Measurements from ENCODE around the gene ADAMTS14. TPM values are rescaled to one million over a fixed set of nuclear protein-coding genes. Genes with fewer than 3 reads are reported as not detected.

ADAMTS14 gene
- total RNA-seq, 1 experiment from 2014 or later: 1.6 TPM

GRCh38 chr10:70657041-70657440 lies 15.3 kb upstream of the ADAMTS14 start:
- Histone ChIP-seq H2AK5ac (ENCODE audit: insufficient read length, low read length) (no peak overlapping the region), H3K27me3 (ENCODE audit: insufficient read depth, low read length) (peaks cover 1% of the 10 kb centered on the region; the same call in 1 of the 2 replicates), H3K27ac (ENCODE audit: insufficient read length, low read depth, low read length) (no peak overlapping the region), H4K91ac (ENCODE audit: insufficient read length, low read depth, low read length) (no peak overlapping the region), H3K56ac (ENCODE audit: insufficient read length, low read depth, low read length) (no peak overlapping the region), H3K4me2 (ENCODE audit: insufficient read depth, insufficient read length, low read length) (no peak overlapping the region), H3K79me2 (ENCODE audit: insufficient read depth, low read length) (no peaks in the 10 kb centered on the region), H3K23me2 (ENCODE audit: insufficient read length, low read depth, low read length, poor library complexity, severe bottlenecking) (no peaks in the 10 kb centered on the region), H4K20me1 (ENCODE audit: control insufficient read depth, insufficient read depth, insufficient read length) (no peaks in the 10 kb centered on the region), H4K5ac (ENCODE audit: insufficient read length, low read depth, low read length) (no peak overlapping the region), H3T11ph (ENCODE audit: low read length) (no peak overlapping the region), H4K8ac (replicated peaks; ENCODE audit: insufficient read length, low read depth, low read length) (no peak overlapping the region), H3K4me1 (ENCODE audit: insufficient read depth, low read length) (no peaks in the 10 kb centered on the region), H2BK120ac (ENCODE audit: low read depth, low read length, poor library complexity, severe bottlenecking) (no peak overlapping the region), H3K9me3 (ENCODE audit: control insufficient read depth, low read depth, low read length) (peaks cover 12% of the 10 kb centered on the region), H3K9ac (ENCODE audit: extremely low read depth, insufficient read length, low read length) (no peak overlapping the region), H2BK20ac (ENCODE audit: low read depth, low read length, poor library complexity, severe bottlenecking) (no peak overlapping the region), H3K23ac (ENCODE audit: insufficient read length, low read depth, low read length) (no peak overlapping the region), H3K18ac (ENCODE audit: insufficient read length, low read depth, low read length) (no peak overlapping the region), H2BK15ac (ENCODE audit: low read depth, low read length) (no peak overlapping the region), H2BK12ac (ENCODE audit: insufficient read length, low read depth, low read length) (no peak overlapping the region), H3K79me1 (ENCODE audit: insufficient read depth, low read depth, low read length, poor library complexity, severe bottlenecking) (no peaks in the 10 kb centered on the region), H2BK5ac (ENCODE audit: insufficient read length, low read length) (no peak overlapping the region), H2AFZ (ENCODE audit: low read length) (no peak overlapping the region), H3K14ac (ENCODE audit: insufficient read depth, low read length) (no peak overlapping the region), H3K4ac (ENCODE audit: low read depth, low read length) (no peak overlapping the region)
- TF ChIP-seq CTCF (conservative IDR thresholded peaks at IDR 0.05): no peak
- no CpG with 5 or more reads among the region's 6 CpGs for WGBS (ENCODE audit: extremely low coverage, insufficient read length, low lambda C conversion rate)
- no peak overlapping the region for H3K27ac Mint-ChIP-seq
- no peaks in the 10 kb centered on the region; the same call in 1 of the 2 replicates for H3K27me3 Mint-ChIP-seq (ENCODE audit: low read depth)
- peaks cover 4 to 17% (median 4%) of the 10 kb centered on the region in 3 experiments; a peak in 5 of 7 replicates for H3K36me3 Mint-ChIP-seq (ENCODE audit: insufficient read depth in 1 of 3, low read depth in 3 of 3)
- no peak overlapping the region for H3K4me3 Mint-ChIP-seq
- no peak for DNase-seq
- H3K9me3 Mint-ChIP-seq: peaks cover 20 to 21% of the 10 kb centered on the region in 2 experiments
- H3K4me1 Mint-ChIP-seq: peaks cover 5 to 8% of the 10 kb centered on the region in 2 experiments
